HepG2 (cell line): ENCODE data around the gene SLC27A2. TPM values are rescaled to one million over a fixed set of nuclear protein-coding genes. Genes with fewer than 3 reads are reported as not detected.

Experiments
- ATAC-seq: fragments of 200-7000 bp; cut with Tn5 transposase; 3 replicates; pipeline ENCODE4 v1.9.1; 2020; ENCODE audit warnings: mild to moderate bottlenecking, moderate library complexity
- BruUV-seq: library from RNA; stranded (reverse); fragments of 400-500 nt; replicated peaks from 2 replicates; lab custom pipeline; 2021; lab: Mats Ljungman, UMichigan
- CTCF ChIA-PET: fragments of 300-600 bp; formaldehyde crosslinking; extraction: SDS; loops from one replicate; lab custom pipeline; 2021; ENCODE audit warnings: low total read pairs, inconsistent platforms, low intra/inter-chr PET ratio; lab: Yijun Ruan, JAX
- POLR2A ChIA-PET: fragments of 350-600 bp; sonication (Branson Sonifier 250); formaldehyde crosslinking; loops from one replicate; lab custom pipeline; 2020; ENCODE audit warnings: antibody characterized with exemption, inconsistent platforms; lab: Yijun Ruan, JAX
- DNase-seq: peaks from one replicate; pipeline ENCODE4 v3.0.0-alpha.2; 2015; ENCODE audit warnings: low spot score
- FAIRE-seq: peaks from 3 replicates; lab custom pipeline; 2011; peaks lifted over from hg19 to GRCh38; lab: Jason Lieb, UNC
- H2AFZ ChIP-seq: one replicate; pipeline ENCODE4 v1.6.1; 2011; ENCODE audit warnings: low read length, inconsistent platforms
- H3K27ac ChIP-seq: fragments of 300-600 bp; 3 replicates; pipeline ENCODE4 v1.8.0; 2011; ENCODE audit warnings: mixed run types, mild to moderate bottlenecking, mixed read lengths, low read length, inconsistent platforms; ENCODE audit not compliant: insufficient read depth; ENCODE audit errors: extremely low read length
- H3K27me3 ChIP-seq, 2 experiments: fragments of 200-600 bp in 1 of 2; 2 replicates in 1 of 2; 3 replicates in 1 of 2; pipeline versions ENCODE4 v1.6.0 to v1.8.0; 2011; ENCODE audit warnings: low read length in 2 of 2, mild to moderate bottlenecking in 2 of 2, moderate library complexity in 2 of 2, inconsistent platforms in 1 of 2; ENCODE audit not compliant: insufficient read depth in 2 of 2, control insufficient read depth in 1 of 2
- H3K36me3 ChIP-seq, 2 experiments: fragments of 200-600 bp in 1 of 2; replicated peaks in 1 of 2; 2 replicates in 1 of 2; 3 replicates in 1 of 2; pipeline versions ENCODE4 v1.5.1 to v1.8.0; 2011; ENCODE audit warnings: low read length in 2 of 2, inconsistent platforms in 1 of 2; ENCODE audit not compliant: insufficient read depth in 2 of 2, control insufficient read depth in 1 of 2
- H3K4me1 ChIP-seq: 2 replicates; pipeline ENCODE4 v1.5.1; 2012; ENCODE audit warnings: low read length, inconsistent platforms; ENCODE audit not compliant: insufficient read depth
- H3K4me2 ChIP-seq: 2 replicates; pipeline ENCODE4 v1.6.0; 2011; ENCODE audit warnings: low read depth, low read length, inconsistent platforms
- H3K4me3 ChIP-seq, 3 experiments: fragments of 200-600 bp in 1 of 3; sonication (generic), shearing (Covaris generic) in 1 of 3; replicated peaks in 1 of 3; 2 replicates each; pipeline ENCODE4 v1.5.1; 2011 to 2016; ENCODE audit warnings: low read length in 3 of 3, inconsistent platforms in 2 of 3, low read depth in 2 of 3, mild to moderate bottlenecking in 2 of 3, control low read depth in 1 of 3, mixed read lengths in 1 of 3; ENCODE audit not compliant: insufficient read depth in 1 of 3
- H3K79me2 ChIP-seq: one replicate; pipeline ENCODE4 v1.6.1; 2011; ENCODE audit warnings: low read length, inconsistent platforms; ENCODE audit not compliant: insufficient read depth
- H3K9ac ChIP-seq: 2 replicates; pipeline ENCODE4 v1.6.0; 2011; ENCODE audit warnings: mild to moderate bottlenecking, low read depth, low read length, inconsistent platforms; ENCODE audit not compliant: insufficient read depth
- H3K9me3 ChIP-seq: 2 replicates; pipeline ENCODE4 v1.5.1; 2012; ENCODE audit warnings: mild to moderate bottlenecking, low read length
- H4K20me1 ChIP-seq: 2 replicates; pipeline ENCODE4 v1.6.0; 2011; ENCODE audit warnings: inconsistent platforms, mild to moderate bottlenecking, low read length, moderate library complexity; ENCODE audit not compliant: insufficient read depth
- BRD4 ChIP-seq: sonication (generic); formaldehyde crosslinking; IDR thresholded peaks from 2 replicates; pipeline ENCODE4 v1.4.0; 2020; ENCODE audit warnings: missing genetic modification reagents
- HNRNPL ChIP-seq: fragments of 200-400 bp; formaldehyde crosslinking; IDR thresholded peaks from 2 replicates; pipeline ENCODE4 v1.6.1; 2017; ENCODE audit warnings: mild to moderate bottlenecking, low read depth, low read length
- HOXD1 ChIP-seq: sonication (generic); formaldehyde crosslinking; IDR thresholded peaks from 2 replicates; pipeline ENCODE4 v1.5.0; 2020; ENCODE audit warnings: missing genetic modification reagents
- KDM2A ChIP-seq: sonication (generic); formaldehyde crosslinking; IDR thresholded peaks from 2 replicates; pipeline ENCODE4 v1.4.0; 2020; ENCODE audit warnings: low read depth, missing genetic modification reagents, borderline replicate concordance
- MAZ ChIP-seq, 2 experiments: sonication (generic) in 1 of 2; formaldehyde crosslinking in 1 of 2; IDR thresholded peaks; 2 replicates each; pipeline versions ENCODE4 v1.5.0 to v1.6.1; 2012 to 2020; ENCODE audit warnings: low read depth in 2 of 2, mild to moderate bottlenecking in 2 of 2, borderline replicate concordance in 1 of 2, improper control_type of control experiment in 1 of 2, low read length in 1 of 2, missing genetic modification reagents in 1 of 2, moderate library complexity in 1 of 2
- RELA ChIP-seq: sonication (generic); formaldehyde crosslinking; IDR thresholded peaks from 2 replicates; pipeline ENCODE4 v1.4.0; 2020; ENCODE audit warnings: missing genetic modification reagents
- SIX4 ChIP-seq: sonication (generic); formaldehyde crosslinking; IDR thresholded peaks from 2 replicates; pipeline ENCODE4 v1.4.0; 2020; ENCODE audit warnings: missing genetic modification reagents
- WIZ ChIP-seq: sonication (generic); formaldehyde crosslinking; IDR thresholded peaks from 2 replicates; pipeline ENCODE4 v1.5.1; 2020; ENCODE audit warnings: mild to moderate bottlenecking, missing genetic modification reagents
- ZNF235 ChIP-seq: sonication (generic); formaldehyde crosslinking; IDR thresholded peaks from 2 replicates; pipeline ENCODE4 v1.8.1; 2023; ENCODE audit warnings: mild to moderate bottlenecking, missing genetic modification reagents, borderline replicate concordance
- ZNF329 ChIP-seq: sonication (generic); formaldehyde crosslinking; IDR thresholded peaks from 2 replicates; pipeline ENCODE4 v1.9.0; 2021; ENCODE audit warnings: low read depth, mild to moderate bottlenecking, missing genetic modification reagents
- ZNF496 ChIP-seq: sonication (generic); formaldehyde crosslinking; IDR thresholded peaks from 2 replicates; pipeline ENCODE4 v1.8.1; 2023; ENCODE audit warnings: mild to moderate bottlenecking, moderate library complexity, missing genetic modification reagents; ENCODE audit not compliant: insufficient replicate concordance
- ZNF557 ChIP-seq: sonication (generic); formaldehyde crosslinking; IDR thresholded peaks from 2 replicates; pipeline ENCODE4 v1.4.0; 2020; ENCODE audit warnings: missing genetic modification reagents
- ZNF749 ChIP-seq: sonication (generic); formaldehyde crosslinking; IDR thresholded peaks from 2 replicates; pipeline ENCODE4 v1.8.0; 2022; ENCODE audit warnings: mild to moderate bottlenecking, missing genetic modification reagents, moderate library complexity, borderline replicate concordance
- ZNF850 ChIP-seq: sonication (generic); formaldehyde crosslinking; conservative IDR thresholded peaks from 2 replicates; pipeline ENCODE4 v1.9.0; 2021; ENCODE audit warnings: mild to moderate bottlenecking, missing genetic modification reagents
- WGBS: methylation state at CpG from one replicate; pipeline ENCODE4 v1.1.6; 2017; ENCODE audit warnings: low lambda C conversion rate; 5-methylcytosine and 5-hydroxymethylcytosine counted together
- in situ Hi-C: cut with HindIII; loops from 2 replicates; pipeline ENCODE4 v1.10.0; 2017; ENCODE audit warnings: low pct_unique_long_range_greater_than_20kb; ENCODE audit not compliant: extremely low pct_ligation_motif_present
- intact Hi-C: fragments of 100-400 bp; cut with micrococcal nuclease; formaldehyde crosslinking; loops from one replicate; pipeline ENCODE4 v1.10.0; 2022; ENCODE audit not compliant: unreplicated experiment
- polyA plus RNA-seq, 8 experiments: library from polyadenylated mRNA; depleted of rRNA in 3 of 8; stranded (reverse) in 7 of 8; unstranded in 1 of 8; fragments of >200 nt; fragmentation: Illumina TruSeq in 4 of 8; extraction: Trizol in 4 of 8; gene quantifications; 2 replicates each; pipeline versions ENCODE4 v1.2.1 to v1.2.3, GENCODE V29; 2011 to 2016; ENCODE audit warnings: low read depth in 4 of 8, missing spikeins in 1 of 8, mixed read lengths in 1 of 8; ENCODE audit not compliant: insufficient read depth in 1 of 8
- total RNA-seq, 5 experiments: library from RNA; depleted of rRNA; stranded (reverse); fragments of >200 nt; fragmentation: Illumina TruSeq; extraction: Trizol; gene quantifications; 2 replicates each; pipeline ENCODE4 v1.2.3, GENCODE V29; 2016; ENCODE audit warnings: low read depth in 1 of 5
- TF ChIP-seq, protein P1 (sequence below): IDR thresholded peaks from 2 replicates; pipeline ENCODE4 v1.6.1; 2018; ENCODE audit warnings: missing genetic modification reagents
- TF ChIP-seq, protein P2 (sequence below): sonication (generic); formaldehyde crosslinking; IDR thresholded peaks from 2 replicates; pipeline ENCODE4 v1.4.0; 2020; ENCODE audit warnings: missing genetic modification reagents

The SLC27A2 gene
- total and polyA plus RNA-seq, 2 of the 13 experiments (the other 11 are each of a cell fraction or from before 2014, with no cell fraction given) = 14.6 to 23.4 TPM

DNA sequence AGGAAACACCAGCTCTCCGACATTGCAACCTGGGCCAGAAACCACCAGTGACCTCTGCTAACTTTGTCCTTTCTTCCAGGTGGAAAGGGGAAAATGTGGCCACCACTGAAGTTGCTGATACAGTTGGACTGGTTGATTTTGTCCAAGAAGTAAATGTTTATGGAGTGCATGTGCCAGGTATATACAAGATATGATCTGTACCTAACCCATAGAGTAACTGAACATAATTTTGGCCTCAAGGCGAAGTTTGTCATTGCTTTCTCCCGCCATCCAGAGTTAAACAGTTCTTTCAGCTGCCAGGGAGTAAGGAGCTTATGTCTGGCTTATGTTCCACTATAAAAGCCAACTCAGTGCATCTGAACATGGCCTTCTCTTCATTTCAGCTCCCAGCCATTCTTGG is 46.9 kb downstream of the SLC27A2 start:
- Histone ChIP-seq H4K20me1 (no peaks in the 10 kb centered on the region), H3K27ac (no peak overlapping the region), H3K79me2 (no peaks in the 10 kb centered on the region), H3K9me3 (no peaks in the 10 kb centered on the region), H3K36me3 (peaks cover 3 to 23% of the 10 kb centered on the region in 2 experiments), H2AFZ (no peak overlapping the region), H3K4me3 (no peak overlapping the region), H3K9ac (no peak overlapping the region), H3K4me2 (no peak overlapping the region), H3K27me3 (no peaks in the 10 kb centered on the region), H3K4me1 (peaks cover 20% of the 10 kb centered on the region)
- FAIRE-seq (no peak), ATAC-seq (no peak), DNase-seq (no peak)
- ChIA-PET POLR2A (no interaction called here), CTCF (no interaction called here)
- BruUV-seq = no TSS peak
- in situ Hi-C loops (no loop called here), intact Hi-C loops (no loop called here)
- 100% methylated on average over 3 of the region's 3 CpGs for WGBS
- TF ChIP-seq MAZ (IDR thresholded peaks at IDR 0.05; ENCODE audit: borderline replicate concordance, low read depth, low read length) (no peak), MAZ (CRISPR knock-in tag; IDR thresholded peaks at IDR 0.05; ENCODE audit: low read depth) (no peak), KDM2A (CRISPR knock-in tag) (no peak), WIZ (CRISPR knock-in tag) (no peak), HOXD1 (CRISPR knock-in tag) (no peak), ZNF557 (no peak), ZNF496 (CRISPR knock-in tag) (no peak), ZNF235 (CRISPR knock-in tag) (no peak), RELA (no peak), HNRNPL (no peak), ZNF749 (CRISPR knock-in tag) (no peak), BRD4 (CRISPR knock-in tag) (no peak), ZNF850 (CRISPR knock-in tag) (no peak), SIX4 (CRISPR knock-in tag) (no peak), ZNF329 (CRISPR knock-in tag) (no peak)
- TF ChIP-seq, protein P1, sequence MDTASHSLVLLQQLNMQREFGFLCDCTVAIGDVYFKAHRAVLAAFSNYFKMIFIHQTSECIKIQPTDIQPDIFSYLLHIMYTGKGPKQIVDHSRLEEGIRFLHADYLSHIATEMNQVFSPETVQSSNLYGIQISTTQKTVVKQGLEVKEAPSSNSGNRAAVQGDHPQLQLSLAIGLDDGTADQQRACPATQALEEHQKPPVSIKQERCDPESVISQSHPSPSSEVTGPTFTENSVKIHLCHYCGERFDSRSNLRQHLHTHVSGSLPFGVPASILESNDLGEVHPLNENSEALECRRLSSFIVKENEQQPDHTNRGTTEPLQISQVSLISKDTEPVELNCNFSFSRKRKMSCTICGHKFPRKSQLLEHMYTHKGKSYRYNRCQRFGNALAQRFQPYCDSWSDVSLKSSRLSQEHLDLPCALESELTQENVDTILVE (CRISPR knock-in tag) = no peak
- TF ChIP-seq, protein P2, sequence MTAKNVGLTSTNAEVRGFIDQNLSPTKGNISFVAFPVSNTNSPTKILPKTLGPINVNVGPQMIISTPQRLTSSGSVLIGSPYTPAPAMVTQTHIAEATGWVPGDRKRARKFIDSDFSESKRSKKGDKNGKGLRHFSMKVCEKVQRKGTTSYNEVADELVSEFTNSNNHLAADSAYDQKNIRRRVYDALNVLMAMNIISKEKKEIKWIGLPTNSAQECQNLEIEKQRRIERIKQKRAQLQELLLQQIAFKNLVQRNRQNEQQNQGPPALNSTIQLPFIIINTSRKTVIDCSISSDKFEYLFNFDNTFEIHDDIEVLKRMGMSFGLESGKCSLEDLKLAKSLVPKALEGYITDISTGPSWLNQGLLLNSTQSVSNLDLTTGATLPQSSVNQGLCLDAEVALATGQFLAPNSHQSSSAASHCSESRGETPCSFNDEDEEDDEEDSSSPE (CRISPR knock-in tag) = no peak
